Measurements from ENCODE around the gene C9orf85. TPM values are rescaled to one million over a fixed set of nuclear protein-coding genes. Genes with fewer than 3 reads are reported as not detected.

The C9orf85 gene
- polyA plus RNA-seq, 1 donor = 15.7 TPM

DNA sequence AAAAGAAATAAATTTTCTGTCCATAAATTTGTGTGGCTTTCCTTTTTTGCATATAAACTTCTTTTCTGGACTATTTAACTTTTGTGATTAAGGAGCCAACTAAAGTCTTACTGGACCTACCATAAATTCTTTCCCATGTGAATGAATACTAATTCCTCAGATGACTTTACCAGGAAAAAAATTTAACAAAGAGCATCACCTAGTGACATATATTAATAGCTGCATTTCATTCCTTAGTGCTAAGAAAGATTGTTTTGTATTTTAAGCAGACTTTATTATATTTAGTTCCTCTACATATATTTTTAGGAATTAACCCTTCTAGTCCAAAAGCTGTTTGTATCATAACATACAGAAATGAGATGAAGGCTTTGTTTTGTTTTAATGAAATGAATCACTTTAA is 64.4 kb downstream of the C9orf85 start:
- H3K27ac ChIP-seq (ENCODE audit: low read length) = no peak overlapping the region
- no peak overlapping the region for H3K4me3 ChIP-seq (ENCODE audit: low read length)
- H3K4me1 ChIP-seq (ENCODE audit: control insufficient read depth, insufficient read depth, low read length) = no peaks in the 10 kb centered on the region
- DNase-seq = no peak
- H3K36me3 ChIP-seq (ENCODE audit: control insufficient read depth, insufficient read depth, low read length) = peaks cover 2% of the 10 kb centered on the region
- H3K27me3 ChIP-seq (ENCODE audit: control insufficient read depth, insufficient read depth, low read length) = no peaks in the 10 kb centered on the region
- H3K9me3 ChIP-seq (ENCODE audit: control insufficient read depth, low read depth, low read length) = no peaks in the 10 kb centered on the region

GRCh38 chr9:71977003-71977402 is 65.6 kb downstream of the C9orf85 start:
- no peaks in the 10 kb centered on the region for H3K4me1 ChIP-seq (ENCODE audit: control insufficient read depth, insufficient read depth, low read length)
- H3K27ac ChIP-seq (ENCODE audit: low read length) = no peak overlapping the region
- 88% methylated on average over 1 of the region's 3 CpGs for WGBS (ENCODE audit: insufficient coverage, low lambda C conversion rate)
- H3K4me3 ChIP-seq (ENCODE audit: low read length) = no peak overlapping the region
- DNase-seq = no peak
- no peaks in the 10 kb centered on the region for H3K9me3 ChIP-seq (ENCODE audit: control insufficient read depth, low read depth, low read length)
- peaks cover 2% of the 10 kb centered on the region for H3K36me3 ChIP-seq (ENCODE audit: control insufficient read depth, insufficient read depth, low read length)
- no peaks in the 10 kb centered on the region for H3K27me3 ChIP-seq (ENCODE audit: control insufficient read depth, insufficient read depth, low read length)

DNA sequence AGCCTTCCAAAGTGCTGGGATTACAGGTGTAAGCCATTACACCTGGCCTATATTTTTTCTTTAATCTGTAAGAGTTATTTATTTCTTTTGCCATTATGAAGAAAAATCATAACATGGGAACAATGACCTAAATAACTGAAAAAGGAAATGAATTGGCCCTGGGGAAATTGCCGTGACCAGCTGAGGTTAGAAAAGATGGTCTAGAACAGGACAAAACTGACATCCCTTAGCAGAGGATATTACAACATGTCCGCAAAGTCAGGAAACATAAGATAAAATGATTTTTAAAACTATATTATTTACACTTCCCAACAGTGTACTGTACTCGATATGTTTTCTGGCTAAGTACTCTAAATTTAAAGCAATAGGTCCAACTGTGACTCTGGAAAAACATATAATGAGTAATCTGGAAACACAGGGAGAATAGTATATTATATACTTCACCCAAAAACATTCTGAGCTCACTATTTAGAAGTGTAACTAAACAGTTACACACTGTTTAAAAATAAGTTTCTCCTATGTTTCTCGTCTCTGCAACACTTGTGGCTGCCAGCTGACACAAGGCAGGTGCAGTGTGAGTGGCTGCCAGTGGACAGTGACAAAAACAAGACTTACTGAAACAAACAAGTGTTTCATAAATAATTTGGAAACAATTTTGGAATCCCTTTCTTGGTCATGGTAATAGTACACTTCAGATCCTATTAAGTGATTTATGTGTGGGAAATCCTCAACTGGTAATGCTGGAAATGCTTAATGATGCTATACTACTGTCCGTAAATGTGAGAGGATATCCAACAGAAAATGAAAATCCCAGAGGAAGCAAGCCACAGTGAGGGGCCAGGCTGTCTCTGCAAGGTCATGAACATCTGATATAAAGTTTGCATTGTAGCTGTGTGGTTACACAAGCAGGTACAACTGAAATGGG is 69.1 kb downstream of the C9orf85 start:
- no peaks in the 10 kb centered on the region for H3K36me3 ChIP-seq (ENCODE audit: control insufficient read depth, insufficient read depth, low read length)
- no peaks in the 10 kb centered on the region for H3K9me3 ChIP-seq (ENCODE audit: control insufficient read depth, low read depth, low read length)
- H3K27ac ChIP-seq (ENCODE audit: low read length) = no peak overlapping the region
- H3K27me3 ChIP-seq (ENCODE audit: control insufficient read depth, insufficient read depth, low read length) = no peaks in the 10 kb centered on the region
- no peak overlapping the region for H3K4me3 ChIP-seq (ENCODE audit: low read length)
- WGBS (ENCODE audit: insufficient coverage, low lambda C conversion rate) = 50% methylated on average over 2 of the region's 5 CpGs
- no peaks in the 10 kb centered on the region for H3K4me1 ChIP-seq (ENCODE audit: control insufficient read depth, insufficient read depth, low read length)
- DNase-seq = no peak

GRCh38 chr9:71981944-71982343 is 70.5 kb downstream of the C9orf85 start:
- no peaks in the 10 kb centered on the region for H3K9me3 ChIP-seq (ENCODE audit: control insufficient read depth, low read depth, low read length)
- no peak overlapping the region for H3K4me3 ChIP-seq (ENCODE audit: low read length)
- peaks cover 3% of the 10 kb centered on the region for H3K4me1 ChIP-seq (ENCODE audit: control insufficient read depth, insufficient read depth, low read length)
- no peak for DNase-seq
- H3K36me3 ChIP-seq (ENCODE audit: control insufficient read depth, insufficient read depth, low read length) = no peaks in the 10 kb centered on the region
- H3K27ac ChIP-seq (ENCODE audit: low read length) = no peak overlapping the region
- H3K27me3 ChIP-seq (ENCODE audit: control insufficient read depth, insufficient read depth, low read length) = no peaks in the 10 kb centered on the region
- WGBS (ENCODE audit: insufficient coverage, low lambda C conversion rate) = 63% methylated on average over 2 of the region's 2 CpGs

DNA sequence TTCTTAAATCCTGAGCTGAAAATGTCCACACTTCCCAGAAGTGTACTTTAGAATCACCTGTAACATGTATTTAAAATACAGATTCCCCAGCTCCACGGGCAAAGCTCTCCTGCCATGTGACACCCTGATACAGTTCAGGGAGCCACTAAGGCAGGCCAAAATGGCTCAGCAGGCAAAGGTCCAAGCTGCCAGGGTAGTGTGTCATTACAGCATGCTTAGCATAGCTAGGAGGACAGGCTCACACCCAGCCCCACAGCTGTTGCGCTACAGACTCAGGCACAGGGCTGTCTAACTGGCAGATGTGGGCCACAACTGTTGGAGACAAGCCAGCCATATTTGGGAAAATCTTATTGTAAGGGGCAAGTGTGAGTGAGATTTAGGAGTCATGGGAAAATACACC is 73.0 kb downstream of the C9orf85 start:
- peak; percentile 40 to 65 for DNase-seq
- no peaks in the 10 kb centered on the region for H3K36me3 ChIP-seq (ENCODE audit: control insufficient read depth, insufficient read depth, low read length)
- H3K4me1 ChIP-seq (ENCODE audit: control insufficient read depth, insufficient read depth, low read length) = peaks cover 3% of the 10 kb centered on the region
- no CpG with 5 or more reads among the region's 2 CpGs for WGBS (ENCODE audit: insufficient coverage, low lambda C conversion rate)
- H3K27me3 ChIP-seq (ENCODE audit: control insufficient read depth, insufficient read depth, low read length) = no peaks in the 10 kb centered on the region
- H3K27ac ChIP-seq (ENCODE audit: low read length) = peak overlapping the region; percentile 62
- no peak overlapping the region for H3K4me3 ChIP-seq (ENCODE audit: low read length)
- H3K9me3 ChIP-seq (ENCODE audit: control insufficient read depth, low read depth, low read length) = no peaks in the 10 kb centered on the region

DNA sequence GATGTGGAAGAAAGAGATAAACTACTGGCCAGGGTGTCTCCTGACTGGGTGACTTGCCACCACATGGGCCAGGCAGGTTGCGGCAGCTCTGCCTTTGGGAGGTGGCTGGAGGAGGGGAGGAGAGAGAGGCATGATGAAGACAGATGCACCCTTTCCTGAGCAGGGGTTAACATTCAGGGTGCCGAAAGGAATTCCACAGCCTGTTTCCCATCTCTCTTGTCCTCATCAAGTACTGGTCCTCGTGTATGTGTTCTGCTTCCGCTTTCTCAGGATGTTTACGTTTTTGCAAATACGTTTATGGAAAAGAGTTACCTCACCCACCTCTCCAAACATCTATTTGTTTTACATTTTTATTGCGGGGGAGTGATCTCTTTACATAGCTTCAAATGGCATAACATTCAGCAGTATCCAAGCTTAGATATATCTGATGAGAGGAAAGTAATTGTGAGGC is 73.4 kb downstream of the C9orf85 start:
- 61% methylated on average over 5 of the region's 7 CpGs for WGBS (ENCODE audit: insufficient coverage, low lambda C conversion rate)
- H3K4me3 ChIP-seq (ENCODE audit: low read length) = no peak overlapping the region
- H3K36me3 ChIP-seq (ENCODE audit: control insufficient read depth, insufficient read depth, low read length) = no peaks in the 10 kb centered on the region
- peak; percentile 7 to 43 for DNase-seq
- peak overlapping the region; percentile 62 for H3K27ac ChIP-seq (ENCODE audit: low read length)
- no peaks in the 10 kb centered on the region for H3K27me3 ChIP-seq (ENCODE audit: control insufficient read depth, insufficient read depth, low read length)
- H3K9me3 ChIP-seq (ENCODE audit: control insufficient read depth, low read depth, low read length) = no peaks in the 10 kb centered on the region
- H3K4me1 ChIP-seq (ENCODE audit: control insufficient read depth, insufficient read depth, low read length) = peaks cover 3% of the 10 kb centered on the region

- peak; percentile 49 to 79 for DNase-seq
Measured at GRCh38 chr9:71985297-71985911, 74.0 kb downstream of the C9orf85 start.

DNA sequence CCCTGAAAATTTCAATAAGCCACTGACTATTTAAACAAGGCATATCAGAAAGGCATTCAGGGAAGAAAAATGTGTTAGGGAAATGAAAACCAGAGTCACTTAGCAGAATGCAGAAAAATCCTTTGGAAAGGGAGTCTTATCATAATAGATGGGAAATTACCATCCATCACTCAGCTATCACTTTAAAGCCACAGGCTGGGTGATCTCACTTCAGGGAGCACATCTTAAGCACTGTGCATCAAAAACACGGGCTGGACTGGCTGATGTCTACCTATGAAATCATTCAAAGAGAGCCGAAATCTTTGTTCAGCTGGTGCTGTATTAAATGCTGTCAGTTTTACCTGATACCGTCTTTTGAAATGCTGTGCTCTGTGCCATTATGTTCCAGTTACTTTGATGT is 75.5 kb downstream of the C9orf85 start:
- WGBS (ENCODE audit: insufficient coverage, low lambda C conversion rate) = no CpG with 5 or more reads among the region's 3 CpGs
- Histone ChIP-seq H3K4me3 (ENCODE audit: low read length) (no peak overlapping the region), H3K9me3 (ENCODE audit: control insufficient read depth, low read depth, low read length) (no peaks in the 10 kb centered on the region), H3K27ac (ENCODE audit: low read length) (no peak overlapping the region), H3K27me3 (ENCODE audit: control insufficient read depth, insufficient read depth, low read length) (no peaks in the 10 kb centered on the region), H3K36me3 (ENCODE audit: control insufficient read depth, insufficient read depth, low read length) (no peaks in the 10 kb centered on the region), H3K4me1 (ENCODE audit: control insufficient read depth, insufficient read depth, low read length) (peaks cover 3% of the 10 kb centered on the region)
- DNase-seq = no peak

More at GRCh38 chr9:71985297-71985911, 74.0 kb downstream of the C9orf85 start:
- Histone ChIP-seq H3K4me3 (ENCODE audit: low read length) (no peak overlapping the region), H3K27me3 (ENCODE audit: control insufficient read depth, insufficient read depth, low read length) (no peaks in the 10 kb centered on the region), H3K4me1 (ENCODE audit: control insufficient read depth, insufficient read depth, low read length) (peaks cover 3% of the 10 kb centered on the region), H3K9me3 (ENCODE audit: control insufficient read depth, low read depth, low read length) (no peaks in the 10 kb centered on the region), H3K36me3 (ENCODE audit: control insufficient read depth, insufficient read depth, low read length) (no peaks in the 10 kb centered on the region), H3K27ac (ENCODE audit: low read length) (peak overlapping the region; percentile 62)
- WGBS (ENCODE audit: insufficient coverage, low lambda C conversion rate) = no CpG with 5 or more reads among the region's 10 CpGs

GRCh38 chr9:71987471-71988371 is 76.3 kb downstream of the C9orf85 start:
- H3K4me3 ChIP-seq (ENCODE audit: low read length) = no peak overlapping the region
- 41% methylated on average over 2 of the region's 11 CpGs for WGBS (ENCODE audit: insufficient coverage, low lambda C conversion rate)
- H3K36me3 ChIP-seq (ENCODE audit: control insufficient read depth, insufficient read depth, low read length) = no peaks in the 10 kb centered on the region
- peak in 1 of 2 donors; percentile 6 for DNase-seq
- H3K27ac ChIP-seq (ENCODE audit: low read length) = no peak overlapping the region
- H3K27me3 ChIP-seq (ENCODE audit: control insufficient read depth, insufficient read depth, low read length) = no peaks in the 10 kb centered on the region
- no peaks in the 10 kb centered on the region for H3K9me3 ChIP-seq (ENCODE audit: control insufficient read depth, low read depth, low read length)
- H3K4me1 ChIP-seq (ENCODE audit: control insufficient read depth, insufficient read depth, low read length) = peaks cover 3% of the 10 kb centered on the region

GRCh38 chr9:71990466-71990865 is 79.0 kb downstream of the C9orf85 start:
- Histone ChIP-seq H3K9me3 (ENCODE audit: control insufficient read depth, low read depth, low read length) (no peaks in the 10 kb centered on the region), H3K4me3 (ENCODE audit: low read length) (no peak overlapping the region), H3K27me3 (ENCODE audit: control insufficient read depth, insufficient read depth, low read length) (no peaks in the 10 kb centered on the region), H3K4me1 (ENCODE audit: control insufficient read depth, insufficient read depth, low read length) (peaks cover 3% of the 10 kb centered on the region), H3K27ac (ENCODE audit: low read length) (no peak overlapping the region), H3K36me3 (ENCODE audit: control insufficient read depth, insufficient read depth, low read length) (no peaks in the 10 kb centered on the region)
- no CpG with 5 or more reads among the region's 1 CpG for WGBS (ENCODE audit: insufficient coverage, low lambda C conversion rate)
- DNase-seq = no peak

Data from large intestine (tissue), 3 donors.